B cell (primary cell): ENCODE measurements around the gene MYRIP. TPM values are rescaled to one million over a fixed set of nuclear protein-coding genes. Genes with fewer than 3 reads are reported as not detected.
A peak's percentile ranks its signal among the peaks of the same experiment; 100 is the strongest.

Experiments
- ATAC-seq: fragments of 200-7000 bp; cut with Tn5 transposase; one replicate; pipeline ENCODE4 v1.10.0; 2021; ENCODE audit warnings: low read depth, mild to moderate bottlenecking, moderate number of reproducible peaks, moderate library complexity
- CTCF ChIA-PET: fragments of 350-600 bp; sonication (Branson Sonifier 250); formaldehyde crosslinking; loops from one replicate; lab custom pipeline; 2021; ENCODE audit warnings: antibody characterized with exemption, inconsistent platforms; lab: Charles Lee
- POLR2A ChIA-PET: fragments of 350-600 bp; sonication (Branson Sonifier 250); formaldehyde crosslinking; loops from one replicate; lab custom pipeline; 2021; ENCODE audit warnings: antibody characterized with exemption; lab: Charles Lee
- DNase-seq: peaks from one replicate; pipeline ENCODE4 v3.0.0; 2013
- H2AFZ ChIP-seq: 2 replicates; pipeline ENCODE4 v1.6.1; 2012; ENCODE audit warnings: mild to moderate bottlenecking, low read depth, low read length; ENCODE audit not compliant: insufficient read depth, poor library complexity, severe bottlenecking
- H3K27ac ChIP-seq, 2 donors: 1 replicate in 1 of 2; 2 replicates in 1 of 2; pipeline ENCODE4 v1.5.1; 2012 to 2013; ENCODE audit warnings: low read length in 2 of 2, mild to moderate bottlenecking in 2 of 2, moderate library complexity in 1 of 2
- H3K27me3 ChIP-seq, 4 experiments: fragments of 200-600 bp in 1 of 4; sonication (generic) in 1 of 4; replicated peaks in 1 of 4; 1 replicate in 2 of 4; 2 replicates in 2 of 4; pipeline versions ENCODE4 v1.6.1 to v1.7.0; 2013 to 2016; ENCODE audit warnings: low read length in 3 of 4, mild to moderate bottlenecking in 2 of 4, mixed read lengths in 1 of 4, moderate library complexity in 1 of 4; ENCODE audit not compliant: insufficient read depth in 4 of 4, control insufficient read depth in 3 of 4; ENCODE audit errors: control extremely low read depth in 1 of 4
- H3K36me3 ChIP-seq, 2 experiments: replicated peaks in 1 of 2; 1 replicate in 1 of 2; 2 replicates in 1 of 2; pipeline versions ENCODE4 v1.6.1 to v1.7.1; 2013; ENCODE audit warnings: low read length in 1 of 2; ENCODE audit not compliant: insufficient read depth in 2 of 2, control insufficient read depth in 1 of 2; ENCODE audit errors: control extremely low read depth in 1 of 2, extremely low read depth in 1 of 2
- H3K4me1 ChIP-seq, 2 donors: fragments of 200-600 bp in 1 of 2; sonication (generic) in 1 of 2; 1 replicate in 1 of 2; 2 replicates in 1 of 2; pipeline versions ENCODE4 v1.5.1 to v1.6.1; 2013 to 2017; ENCODE audit warnings: low read length in 2 of 2; ENCODE audit not compliant: control insufficient read depth in 2 of 2, insufficient read depth in 2 of 2
- H3K4me2 ChIP-seq: replicated peaks from 2 replicates; pipeline ENCODE3; 2012; ENCODE audit warnings: mild to moderate bottlenecking, low read depth, low read length; ENCODE audit not compliant: poor library complexity, severe bottlenecking
- H3K4me3 ChIP-seq, 5 experiments: fragments of 200-600 bp in 1 of 5; sonication (generic) in 1 of 5; 1 replicate in 3 of 5; 2 replicates in 2 of 5; pipeline versions ENCODE4 v1.5.1 to v1.7.0; 2011 to 2016; ENCODE audit warnings: low read length in 4 of 5, mild to moderate bottlenecking in 4 of 5, low read depth in 2 of 5, control low read depth in 1 of 5, moderate library complexity in 1 of 5; ENCODE audit not compliant: insufficient read depth in 1 of 5; ENCODE audit errors: control extremely low read depth in 1 of 5, extremely low read depth in 1 of 5
- H3K79me2 ChIP-seq: fragments of 200-600 bp; sonication (generic); one replicate; pipeline ENCODE4 v1.6.0; 2016; ENCODE audit warnings: low read length; ENCODE audit not compliant: control insufficient read depth, insufficient read depth
- H3K9ac ChIP-seq: fragments of 200-600 bp; sonication (generic); 2 replicates; pipeline ENCODE4 v1.6.1; 2017; ENCODE audit warnings: mild to moderate bottlenecking, low read length, moderate library complexity
- H3K9me3 ChIP-seq, 3 donors: one replicate each; pipeline versions ENCODE4 v1.6.1 to v1.7.1; 2013; ENCODE audit warnings: low read length in 2 of 3; ENCODE audit not compliant: control insufficient read depth in 2 of 3, insufficient read depth in 1 of 3; ENCODE audit errors: control extremely low read depth in 1 of 3
- H4K20me1 ChIP-seq: 2 replicates; pipeline ENCODE4 v1.6.0; 2012; ENCODE audit warnings: mild to moderate bottlenecking, low read length; ENCODE audit not compliant: insufficient read depth, control insufficient read depth, poor library complexity, severe bottlenecking
- H3K27ac Mint-ChIP-seq: one replicate; pipeline ENCODE4 v1.8.0; 2021; ENCODE audit warnings: mixed read lengths
- H3K27me3 Mint-ChIP-seq: one replicate; pipeline ENCODE4 v1.8.0; 2021; ENCODE audit warnings: mixed read lengths
- H3K4me1 Mint-ChIP-seq: one replicate; pipeline ENCODE4 v1.8.0; 2021; ENCODE audit warnings: mixed read lengths
- H3K4me3 Mint-ChIP-seq: one replicate; pipeline ENCODE4 v1.8.0; 2021; ENCODE audit warnings: mixed read lengths
- H3K9me3 Mint-ChIP-seq: one replicate; pipeline ENCODE4 v1.8.0; 2022; ENCODE audit warnings: mixed read lengths; ENCODE audit not compliant: insufficient read depth
- CTCF ChIP-seq: fragments of 200-600 bp; IDR thresholded peaks from one replicate; pipeline ENCODE4 v1.8.0; 2022; ENCODE audit warnings: antibody characterized with exemption, mild to moderate bottlenecking
- EZH2 ChIP-seq: IDR thresholded peaks from 2 replicates; pipeline ENCODE4 v1.6.1; 2012; ENCODE audit warnings: borderline replicate concordance, low read depth, mild to moderate bottlenecking, moderate library complexity, low read length; ENCODE audit not compliant: insufficient read depth, poor library complexity, severe bottlenecking
- WGBS: methylation state at CpG from one replicate; pipeline ENCODE4 v1.1.5; 2013; ENCODE audit warnings: missing lambda C conversion rate; ENCODE audit not compliant: insufficient coverage; 5-methylcytosine and 5-hydroxymethylcytosine counted together
- intact Hi-C: fragments of 100-400 bp; cut with micrococcal nuclease; formaldehyde crosslinking; loops from one replicate; pipeline ENCODE4 v1.10.0; 2022
- polyA plus RNA-seq: library from polyadenylated mRNA; depleted of rRNA; stranded (reverse); fragments of >200 nt; gene quantifications from 2 replicates; pipeline ENCODE4 v1.2.3, GENCODE V29; 2012
- total RNA-seq, 2 donors: library from RNA; stranded (reverse); fragments of 120-200 nt in 1 of 2; gene quantifications; 1 replicate in 1 of 2; 2 replicates in 1 of 2; pipeline versions ENCODE4 v1.2.3 to v1.2.4, GENCODE V29; 2013 to 2022

The MYRIP gene
- total and polyA plus RNA-seq, 2 donors (not counting 1 experiment from before 2014, with no cell fraction given) = 0.03 to 0.10 TPM

- no peak overlapping the region for H3K9ac ChIP-seq
- ATAC-seq = no peak
- TF ChIP-seq CTCF (no peak), EZH2 (no peak)
- H3K4me2 ChIP-seq = no peak overlapping the region
- no peaks in the 10 kb centered on the region for H3K79me2 ChIP-seq
- POLR2A ChIA-PET = no interaction called here
- peaks cover 70% of the 10 kb centered on the region for H3K27me3 Mint-ChIP-seq
- H3K9me3 Mint-ChIP-seq = no peaks in the 10 kb centered on the region
- intact Hi-C loops = no loop called here
- H3K4me3 Mint-ChIP-seq = peak overlapping the region; percentile 81
- H3K9me3 ChIP-seq = peaks cover 0 to 4% (median 3%) of the 10 kb centered on the region in 3 donors
- no peaks in the 10 kb centered on the region for H4K20me1 ChIP-seq
- CTCF ChIA-PET = no interaction called here
- peaks cover 0 to 36% (median 22%) of the 10 kb centered on the region in 4 experiments for H3K27me3 ChIP-seq
- peaks cover 16 to 19% of the 10 kb centered on the region in 2 donors for H3K4me1 ChIP-seq
- H3K4me1 Mint-ChIP-seq = peaks cover 22% of the 10 kb centered on the region
- H3K4me3 ChIP-seq = peak overlapping the region in 1 of 5 experiments; percentile 18
- no peak for DNase-seq
- no peak overlapping the region for H3K27ac Mint-ChIP-seq
- 10% methylated on average over 23 of the region's 26 CpGs for WGBS
- H3K36me3 ChIP-seq = no peaks in the 10 kb centered on the region
- no peak overlapping the region for H3K27ac ChIP-seq
- H2AFZ ChIP-seq = no peak overlapping the region
These were observed 785 bp upstream of the MYRIP start for GRCh38 chr3:39808467-39809180.

GRCh38 chr3:39809995-39810595 is 686 bp downstream of the MYRIP start:
- intact Hi-C loops = no loop called here
- Histone ChIP-seq H3K4me3 (peak overlapping the region in 3 of 5 experiments; percentile 27 to 38 (median 29)), H3K36me3 (no peaks in the 10 kb centered on the region), H3K9me3 (peaks cover 0 to 3% (median 0%) of the 10 kb centered on the region in 3 donors), H3K27ac (no peak overlapping the region), H3K27me3 (peaks cover 0 to 35% (median 23%) of the 10 kb centered on the region in 4 experiments), H3K4me1 (peaks cover 16 to 19% of the 10 kb centered on the region in 2 donors), H4K20me1 (no peaks in the 10 kb centered on the region), H3K4me2 (peak overlapping the region; percentile 68), H3K9ac (peak overlapping the region; percentile 37), H3K79me2 (no peaks in the 10 kb centered on the region), H2AFZ (peak overlapping the region; percentile 33)
- no peak for TF ChIP-seq EZH2
- ChIA-PET POLR2A (no interaction called here), CTCF (no interaction called here)
- Mint-ChIP-seq H3K27ac (peak overlapping the region; percentile 51), H3K4me3 (peak overlapping the region; percentile 86), H3K4me1 (peaks cover 22% of the 10 kb centered on the region), H3K9me3 (no peaks in the 10 kb centered on the region), H3K27me3 (peaks cover 75% of the 10 kb centered on the region)
- DNase-seq (peak; percentile 4), ATAC-seq (no peak)
- WGBS = 1% methylated on average over 43 of the region's 48 CpGs
